ENCODE data around the gene CPT2.

CPT2 gene

GRCh38 chr1:53220171-53220961 is 23.7 kb downstream of the CPT2 start, which contains the start of gene CZIB:
TSS of gene CZIB (minus strand) at chr1:53220634. CDS start at chr1:53220575, 59 bp downstream.
- FAIRE-seq = no peak

- FAIRE-seq = no peak
Measured at GRCh38 chr1:53220962-53221286, 24.3 kb downstream of the CPT2 start.

GRCh38 chr1:53237638-53238037 is 41.0 kb downstream of the CPT2 start:
- no peak for FAIRE-seq

- FAIRE-seq = no peak
Measured at GRCh38 chr1:53238197-53239155, 41.9 kb downstream of the CPT2 start, which contains the start of gene MAGOH. TSS of gene MAGOH (minus strand) at chr1:53238518. CDS start at chr1:53238448, 70 bp downstream.

GRCh38 chr1:53241828-53242227 is 45.2 kb downstream of the CPT2 start:
- no peak for FAIRE-seq

- FAIRE-seq = no peak
Measured at GRCh38 chr1:53242381-53242780, 45.8 kb downstream of the CPT2 start.

- no peak for FAIRE-seq
Measured at GRCh38 chr1:53244141-53244540, 47.5 kb downstream of the CPT2 start.

- no peak for FAIRE-seq
Measured at GRCh38 chr1:53246261-53247134, 49.9 kb downstream of the CPT2 start.

GRCh38 chr1:53249706-53250105 is 53.1 kb downstream of the CPT2 start:
- FAIRE-seq = no peak

GRCh38 chr1:53250325-53250724 is 53.7 kb downstream of the CPT2 start:
- no peak for FAIRE-seq

GRCh38 chr1:53254011-53254640 is 57.5 kb downstream of the CPT2 start:
- no peak for FAIRE-seq

- FAIRE-seq = no peak
Measured at GRCh38 chr1:53255031-53255430, 58.4 kb downstream of the CPT2 start.

- FAIRE-seq = no peak
Measured at GRCh38 chr1:53256511-53257453, 60.2 kb downstream of the CPT2 start.

- no peak for FAIRE-seq
Measured at GRCh38 chr1:53257454-53258081, 60.9 kb downstream of the CPT2 start.

- no peak for FAIRE-seq
Measured at GRCh38 chr1:53258216-53258615, 61.6 kb downstream of the CPT2 start.

GRCh38 chr1:53259932-53260331 is 63.3 kb downstream of the CPT2 start:
- FAIRE-seq = no peak

GRCh38 chr1:53260631-53261247 is 64.1 kb downstream of the CPT2 start:
- no peak for FAIRE-seq

GRCh38 chr1:53262000-53262399 is 65.4 kb downstream of the CPT2 start:
- no peak for FAIRE-seq
